ENCODE results near the gene B9D1. TPM values are rescaled to one million over a fixed set of nuclear protein-coding genes. Genes with fewer than 3 reads are reported as not detected.

B9D1 gene
- total RNA-seq, 1 donor from 2014 or later: 19.0 TPM

DNA sequence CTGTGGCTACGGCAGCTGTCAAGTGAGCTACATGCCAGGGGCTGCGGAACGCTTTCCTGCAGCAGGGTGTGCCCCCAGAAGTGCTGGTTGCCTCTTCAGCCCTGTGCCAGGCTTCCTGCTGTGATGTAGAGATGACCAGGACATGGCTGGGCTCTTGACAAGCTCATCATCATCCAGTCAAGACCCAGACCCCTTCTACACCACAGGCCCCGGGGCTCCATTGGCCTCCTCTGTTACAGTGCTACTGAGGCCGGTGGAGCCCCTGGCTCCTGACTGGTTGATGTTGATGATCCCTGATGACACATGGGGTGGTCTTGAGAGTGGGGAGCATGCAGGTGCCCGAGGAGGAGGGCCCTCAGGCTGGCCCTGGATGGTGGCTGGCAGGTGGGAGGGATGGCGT, 50.1 kb downstream of the B9D1 start:
- H3K4me3 ChIP-seq (ENCODE audit: low read depth, low read length): no peak overlapping the region
- TF ChIP-seq, protein P1, sequence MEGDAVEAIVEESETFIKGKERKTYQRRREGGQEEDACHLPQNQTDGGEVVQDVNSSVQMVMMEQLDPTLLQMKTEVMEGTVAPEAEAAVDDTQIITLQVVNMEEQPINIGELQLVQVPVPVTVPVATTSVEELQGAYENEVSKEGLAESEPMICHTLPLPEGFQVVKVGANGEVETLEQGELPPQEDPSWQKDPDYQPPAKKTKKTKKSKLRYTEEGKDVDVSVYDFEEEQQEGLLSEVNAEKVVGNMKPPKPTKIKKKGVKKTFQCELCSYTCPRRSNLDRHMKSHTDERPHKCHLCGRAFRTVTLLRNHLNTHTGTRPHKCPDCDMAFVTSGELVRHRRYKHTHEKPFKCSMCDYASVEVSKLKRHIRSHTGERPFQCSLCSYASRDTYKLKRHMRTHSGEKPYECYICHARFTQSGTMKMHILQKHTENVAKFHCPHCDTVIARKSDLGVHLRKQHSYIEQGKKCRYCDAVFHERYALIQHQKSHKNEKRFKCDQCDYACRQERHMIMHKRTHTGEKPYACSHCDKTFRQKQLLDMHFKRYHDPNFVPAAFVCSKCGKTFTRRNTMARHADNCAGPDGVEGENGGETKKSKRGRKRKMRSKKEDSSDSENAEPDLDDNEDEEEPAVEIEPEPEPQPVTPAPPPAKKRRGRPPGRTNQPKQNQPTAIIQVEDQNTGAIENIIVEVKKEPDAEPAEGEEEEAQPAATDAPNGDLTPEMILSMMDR (IDR thresholded peaks at IDR 0.05; ENCODE audit: insufficient read depth, low read length, poor library complexity, severe bottlenecking): no peak
- H3K27me3 ChIP-seq (ENCODE audit: control insufficient read depth, insufficient read depth, low read length): no peaks in the 10 kb centered on the region
- H3K36me3 ChIP-seq (ENCODE audit: control insufficient read depth, insufficient read depth, low read length): peaks cover 1% of the 10 kb centered on the region
- no peak for DNase-seq (ENCODE audit: low read depth)

DNA sequence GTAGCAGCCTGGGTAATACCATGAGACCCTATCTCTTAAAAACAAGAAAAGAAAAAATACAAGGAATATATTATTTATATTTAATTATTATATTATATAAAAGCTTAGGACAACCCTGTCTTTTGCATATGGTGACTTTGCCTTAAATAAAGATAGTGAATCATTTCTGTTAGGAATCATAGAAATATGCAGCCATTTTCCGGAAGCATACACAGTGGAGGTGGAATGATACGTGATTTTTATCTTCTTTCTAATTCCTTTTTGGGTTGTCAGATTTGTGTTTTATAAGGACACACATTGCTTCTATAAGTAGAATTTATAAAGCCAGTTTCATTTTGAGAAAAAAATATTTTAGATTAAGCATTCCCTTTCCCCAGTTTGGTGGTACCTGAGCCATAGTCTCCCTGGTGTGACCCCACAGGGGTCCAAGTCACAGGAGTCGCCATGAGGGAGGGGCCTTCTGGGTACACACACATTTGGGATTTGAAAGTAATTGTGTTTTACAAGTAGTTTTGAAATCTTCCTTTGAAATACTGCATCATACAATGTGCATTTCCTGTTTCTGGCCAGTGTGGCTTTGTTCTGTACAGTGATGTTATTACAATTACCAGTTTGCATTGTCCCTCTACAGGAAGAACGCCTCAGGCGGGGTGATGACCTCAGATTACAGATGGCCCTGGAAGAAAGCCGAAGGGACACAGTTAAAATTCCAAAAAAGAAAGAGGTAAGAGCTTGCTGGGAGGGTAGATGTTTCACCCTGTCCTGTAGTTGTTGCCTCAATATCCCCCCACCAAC, 50.9 kb downstream of the B9D1 start:
- Histone ChIP-seq H3K36me3 (ENCODE audit: control insufficient read depth, insufficient read depth, low read length) (peaks cover 1% of the 10 kb centered on the region), H3K27me3 (ENCODE audit: control insufficient read depth, insufficient read depth, low read length) (no peaks in the 10 kb centered on the region), H3K4me3 (ENCODE audit: low read depth, low read length) (no peak overlapping the region)
- TF ChIP-seq, protein P1 (IDR thresholded peaks at IDR 0.05; ENCODE audit: insufficient read depth, low read length, poor library complexity, severe bottlenecking): no peak
- no peak for DNase-seq (ENCODE audit: low read depth)

DNA sequence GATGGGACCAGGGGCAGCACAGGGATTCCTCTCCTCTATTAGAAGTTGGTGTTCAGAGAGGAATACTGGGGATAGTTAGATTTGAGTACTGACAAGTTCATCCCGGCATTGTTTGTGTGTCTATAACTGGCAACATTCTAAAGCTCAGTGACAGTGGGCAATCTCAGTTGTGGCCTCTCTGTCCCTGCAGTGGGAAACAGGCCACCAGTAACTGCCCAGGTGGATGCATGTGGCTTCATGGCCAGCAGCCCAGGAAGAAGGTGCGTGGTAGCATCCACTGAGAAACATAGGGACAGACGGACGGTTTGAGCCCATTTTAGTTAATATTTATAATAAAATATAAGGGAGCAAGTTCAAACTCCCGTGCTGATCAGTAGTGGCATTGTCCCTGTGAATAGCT, 51.5 kb downstream of the B9D1 start:
- Histone ChIP-seq H3K27me3 (ENCODE audit: control insufficient read depth, insufficient read depth, low read length) (no peaks in the 10 kb centered on the region), H3K36me3 (ENCODE audit: control insufficient read depth, insufficient read depth, low read length) (peaks cover 1% of the 10 kb centered on the region), H3K4me3 (ENCODE audit: low read depth, low read length) (no peak overlapping the region)
- DNase-seq (ENCODE audit: low read depth): no peak
- TF ChIP-seq, protein P1 (IDR thresholded peaks at IDR 0.05; ENCODE audit: insufficient read depth, low read length, poor library complexity, severe bottlenecking): no peak

DNA sequence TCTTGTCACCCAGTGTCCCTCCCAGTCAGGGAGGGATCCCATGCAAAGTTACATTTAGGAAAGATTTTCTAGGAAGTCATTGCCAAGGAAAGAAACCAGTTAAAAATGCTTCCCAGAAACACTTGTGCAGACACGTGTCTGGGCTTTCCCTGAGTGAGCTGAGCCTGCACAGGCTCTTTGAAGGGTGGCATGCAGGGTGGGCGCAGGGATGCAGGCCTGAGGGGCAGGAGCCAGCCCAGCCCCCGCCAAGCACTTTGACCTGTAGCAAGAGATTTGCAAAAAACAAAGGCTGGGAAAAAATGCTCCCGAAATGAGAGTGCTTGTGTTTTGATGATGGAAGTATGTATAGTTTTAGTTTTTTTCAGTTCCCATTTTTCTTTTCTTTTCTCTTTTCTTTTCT, 52.4 kb downstream of the B9D1 start:
- Histone ChIP-seq H3K36me3 (ENCODE audit: control insufficient read depth, insufficient read depth, low read length) (peaks cover 1% of the 10 kb centered on the region), H3K27me3 (ENCODE audit: control insufficient read depth, insufficient read depth, low read length) (no peaks in the 10 kb centered on the region), H3K4me3 (ENCODE audit: low read depth, low read length) (no peak overlapping the region)
- DNase-seq (ENCODE audit: low read depth): no peak
- TF ChIP-seq, protein P1 (IDR thresholded peaks at IDR 0.05; ENCODE audit: insufficient read depth, low read length, poor library complexity, severe bottlenecking): no peak

DNA sequence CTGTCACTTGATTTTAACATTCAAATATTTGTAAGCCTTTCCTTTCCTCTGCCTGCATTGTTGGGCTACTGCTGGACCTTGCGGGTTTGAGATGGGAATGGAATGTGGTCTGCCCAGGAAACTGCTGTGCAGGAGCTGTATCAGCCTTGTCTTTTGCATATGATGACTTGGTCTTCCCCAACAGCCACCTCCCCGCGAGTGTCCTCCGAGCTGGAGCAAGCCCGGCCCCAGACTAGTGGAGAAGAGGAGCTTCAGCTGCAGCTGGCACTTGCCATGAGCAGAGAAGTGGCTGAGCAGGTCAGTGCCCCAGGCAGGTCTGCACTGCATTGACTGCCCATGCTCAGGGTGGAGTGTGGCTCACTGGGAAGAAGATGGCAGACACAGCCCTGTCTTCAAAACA, 52.8 kb downstream of the B9D1 start:
- H3K4me3 ChIP-seq (ENCODE audit: low read depth, low read length): no peak overlapping the region
- peaks cover 1% of the 10 kb centered on the region for H3K36me3 ChIP-seq (ENCODE audit: control insufficient read depth, insufficient read depth, low read length)
- no peak for DNase-seq (ENCODE audit: low read depth)
- TF ChIP-seq, protein P1 (IDR thresholded peaks at IDR 0.05; ENCODE audit: insufficient read depth, low read length, poor library complexity, severe bottlenecking): no peak
- H3K27me3 ChIP-seq (ENCODE audit: control insufficient read depth, insufficient read depth, low read length): no peaks in the 10 kb centered on the region

DNA sequence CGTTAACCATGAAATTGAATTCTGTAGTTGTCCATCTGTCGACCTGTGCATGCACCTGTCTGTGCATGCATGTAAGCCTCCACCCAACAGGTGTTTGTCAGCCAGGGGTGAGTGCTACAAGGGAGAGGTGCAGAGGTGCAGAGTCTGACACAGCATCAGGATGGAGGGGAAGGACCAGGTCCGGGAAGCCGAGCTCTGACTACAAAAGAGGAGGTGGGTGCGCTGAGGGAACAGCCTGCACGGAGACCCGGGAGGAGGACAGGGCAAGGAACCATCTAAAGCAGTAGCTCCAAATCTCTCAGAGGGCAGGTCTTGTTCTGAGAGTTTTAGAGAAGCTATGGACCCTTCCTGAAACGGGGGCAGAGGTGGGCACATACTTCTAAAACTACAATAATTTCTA, 54.1 kb downstream of the B9D1 start:
- Histone ChIP-seq H3K27me3 (ENCODE audit: control insufficient read depth, insufficient read depth, low read length) (no peaks in the 10 kb centered on the region), H3K36me3 (ENCODE audit: control insufficient read depth, insufficient read depth, low read length) (peaks cover 1% of the 10 kb centered on the region), H3K4me3 (ENCODE audit: low read depth, low read length) (no peak overlapping the region)
- no peak for DNase-seq (ENCODE audit: low read depth)
- TF ChIP-seq, protein P1 (IDR thresholded peaks at IDR 0.05; ENCODE audit: insufficient read depth, low read length, poor library complexity, severe bottlenecking): no peak

All from kidney epithelial cell (primary cell).